Caco-2 (cell line): ENCODE data around the gene TKTL2. TPM values are rescaled to one million over a fixed set of nuclear protein-coding genes. Genes with fewer than 3 reads are reported as not detected.

Experiments
- BruUV-seq: library from RNA; stranded (reverse); fragments of 400-500 nt; replicated peaks from 2 replicates; lab custom pipeline; 2021; lab: Mats Ljungman, UMichigan
- CTCF ChIA-PET: fragments of 300-600 bp; sonication (Branson Sonifier 250); formaldehyde crosslinking; loops from one replicate; lab custom pipeline; 2022; ENCODE audit warnings: antibody characterized with exemption; lab: Charles Lee
- POLR2A ChIA-PET: fragments of 300-600 bp; sonication (Branson Sonifier 250); formaldehyde crosslinking; loops from one replicate; lab custom pipeline; 2022; ENCODE audit warnings: antibody characterized with exemption; lab: Charles Lee
- DNase-seq, 2 experiments: peaks; one replicate each; pipeline versions ENCODE4 v3.0.0 to v3.0.0-alpha.2; 2020 to 2022
- H3K27me3 ChIP-seq: replicated peaks from 2 replicates; pipeline ENCODE4 v1.6.0; 2011; ENCODE audit warnings: low read length; ENCODE audit not compliant: control insufficient read depth, insufficient read depth
- H3K36me3 ChIP-seq: 2 replicates; pipeline ENCODE4 v1.5.1; 2011; ENCODE audit warnings: low read length; ENCODE audit not compliant: control insufficient read depth, insufficient read depth
- H3K4me1 ChIP-seq: fragments of 250-450 bp; sonication (Bioruptor Pico); 2 replicates; pipeline ENCODE4 v1.5.1; 2020; ENCODE audit warnings: mild to moderate bottlenecking
- H3K4me3 ChIP-seq: 2 replicates; pipeline ENCODE4 v1.5.1; 2011; ENCODE audit warnings: low read depth, mild to moderate bottlenecking, control low read depth, low read length
- H3K9me3 ChIP-seq: fragments of 250-450 bp; sonication (Bioruptor Pico); 2 replicates; pipeline ENCODE4 v1.5.1; 2020; ENCODE audit warnings: mild to moderate bottlenecking, moderate library complexity
- H3K27ac Mint-ChIP-seq: one replicate; pipeline ENCODE4 v1.8.0; 2022; ENCODE audit warnings: mixed read lengths; ENCODE audit not compliant: unreplicated experiment
- H3K27me3 Mint-ChIP-seq: one replicate; pipeline ENCODE4 v1.8.0; 2022; ENCODE audit warnings: mixed read lengths; ENCODE audit not compliant: insufficient read depth, unreplicated experiment
- H3K36me3 Mint-ChIP-seq: one replicate; pipeline ENCODE4 v1.8.0; 2022; ENCODE audit warnings: mild to moderate bottlenecking, mixed read lengths; ENCODE audit not compliant: insufficient read depth, unreplicated experiment
- H3K4me1 Mint-ChIP-seq: one replicate; pipeline ENCODE4 v1.8.0; 2022; ENCODE audit warnings: low read depth, mixed read lengths; ENCODE audit not compliant: unreplicated experiment
- H3K4me3 Mint-ChIP-seq: one replicate; pipeline ENCODE4 v1.8.0; 2022; ENCODE audit warnings: mild to moderate bottlenecking, moderate library complexity, mixed read lengths; ENCODE audit not compliant: unreplicated experiment
- H3K9me3 Mint-ChIP-seq: one replicate; pipeline ENCODE4 v1.8.0; 2022; ENCODE audit warnings: mixed read lengths; ENCODE audit not compliant: unreplicated experiment
- intact Hi-C: fragments of 100-400 bp; cut with micrococcal nuclease; formaldehyde crosslinking; loops from one replicate; pipeline ENCODE4 v1.10.0; 2022; ENCODE audit not compliant: unreplicated experiment
- total RNA-seq: library from RNA; stranded (reverse); gene quantifications from 2 replicates; pipeline ENCODE4 v1.2.3, GENCODE V29; 2022
- TF ChIP-seq, protein P1 (sequence below), 2 experiments: fragments of 200-600 bp in 1 of 2; IDR thresholded peaks; 1 replicate in 1 of 2; 2 replicates in 1 of 2; pipeline versions ENCODE4 v1.5.1 to v1.8.0; 2011 to 2022; ENCODE audit warnings: antibody characterized with exemption in 1 of 2, control low read depth in 1 of 2, inconsistent platforms in 1 of 2, low read depth in 1 of 2, low read length in 1 of 2, mild to moderate bottlenecking in 1 of 2, moderate library complexity in 1 of 2; ENCODE audit not compliant: insufficient read depth in 1 of 2, severe bottlenecking in 1 of 2, unreplicated experiment in 1 of 2

Gene TKTL2
- total RNA-seq, 1 experiment from 2014 or later = not detected

DNA sequence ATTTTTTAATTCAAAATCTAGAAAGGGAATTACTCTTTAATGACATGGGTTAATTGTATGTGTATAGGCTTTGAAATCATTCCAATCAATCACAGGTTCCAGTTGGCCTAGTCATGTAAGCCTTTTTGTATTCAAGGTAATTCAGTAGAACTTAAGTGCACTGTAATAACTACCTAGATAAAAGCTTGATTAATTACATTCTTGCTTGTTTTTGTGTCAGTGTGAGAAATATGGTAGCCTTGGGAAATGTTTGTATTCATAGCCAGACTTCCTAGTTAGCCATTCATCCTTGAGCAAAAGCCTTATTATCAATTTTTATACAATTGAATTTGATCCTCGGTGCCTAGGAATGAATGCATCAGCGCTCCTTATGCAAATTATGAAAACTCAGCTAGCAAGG lies 33.5 kb downstream of the TKTL2 start:
- Histone ChIP-seq H3K4me1 (no peaks in the 10 kb centered on the region), H3K27me3 (no peaks in the 10 kb centered on the region), H3K36me3 (no peaks in the 10 kb centered on the region), H3K9me3 (no peaks in the 10 kb centered on the region), H3K4me3 (no peak overlapping the region)
- intact Hi-C loops = no loop called here
- ChIA-PET POLR2A (no interaction called here), CTCF (no interaction called here)
- Mint-ChIP-seq H3K36me3 (no peaks in the 10 kb centered on the region), H3K4me1 (no peaks in the 10 kb centered on the region), H3K27ac (no peak overlapping the region), H3K4me3 (no peak overlapping the region), H3K9me3 (no peaks in the 10 kb centered on the region), H3K27me3 (peaks cover 6% of the 10 kb centered on the region)
- BruUV-seq = no TSS peak
- DNase-seq = no peak
- TF ChIP-seq, protein P1, sequence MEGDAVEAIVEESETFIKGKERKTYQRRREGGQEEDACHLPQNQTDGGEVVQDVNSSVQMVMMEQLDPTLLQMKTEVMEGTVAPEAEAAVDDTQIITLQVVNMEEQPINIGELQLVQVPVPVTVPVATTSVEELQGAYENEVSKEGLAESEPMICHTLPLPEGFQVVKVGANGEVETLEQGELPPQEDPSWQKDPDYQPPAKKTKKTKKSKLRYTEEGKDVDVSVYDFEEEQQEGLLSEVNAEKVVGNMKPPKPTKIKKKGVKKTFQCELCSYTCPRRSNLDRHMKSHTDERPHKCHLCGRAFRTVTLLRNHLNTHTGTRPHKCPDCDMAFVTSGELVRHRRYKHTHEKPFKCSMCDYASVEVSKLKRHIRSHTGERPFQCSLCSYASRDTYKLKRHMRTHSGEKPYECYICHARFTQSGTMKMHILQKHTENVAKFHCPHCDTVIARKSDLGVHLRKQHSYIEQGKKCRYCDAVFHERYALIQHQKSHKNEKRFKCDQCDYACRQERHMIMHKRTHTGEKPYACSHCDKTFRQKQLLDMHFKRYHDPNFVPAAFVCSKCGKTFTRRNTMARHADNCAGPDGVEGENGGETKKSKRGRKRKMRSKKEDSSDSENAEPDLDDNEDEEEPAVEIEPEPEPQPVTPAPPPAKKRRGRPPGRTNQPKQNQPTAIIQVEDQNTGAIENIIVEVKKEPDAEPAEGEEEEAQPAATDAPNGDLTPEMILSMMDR (IDR thresholded peaks at IDR 0.05; ENCODE audit: insufficient read depth in 1 of 2, low read depth in 1 of 2, low read length in 1 of 2, severe bottlenecking in 1 of 2, unreplicated experiment in 1 of 2) = no peak

Other genes starting within 250 kb of the TKTL2 start
- gene NPY1R, start 141.2 kb downstream of the TKTL2 start, total RNA-seq = 1.5 and 3.3 TPM in 2 replicates
- not detected in 2 replicates for gene NPY5R, start 129.9 kb downstream of the TKTL2 start, total RNA-seq
- gene TMA16, start 20.9 kb upstream of the TKTL2 start, total RNA-seq = 23.7 and 31.1 TPM in 2 replicates